ENCODE results near the gene A2ML1. TPM values are rescaled to one million over a fixed set of nuclear protein-coding genes. Genes with fewer than 3 reads are reported as not detected.
"Not testable (repeated sequence)": the region's sequence is repeated elsewhere in the genome, so short reads cannot be mapped to it uniquely, and the experiment has no call there.

Gene A2ML1
- total RNA-seq, 1 donor from 2014 or later: 3.1 TPM

- TF ChIP-seq, protein P1, sequence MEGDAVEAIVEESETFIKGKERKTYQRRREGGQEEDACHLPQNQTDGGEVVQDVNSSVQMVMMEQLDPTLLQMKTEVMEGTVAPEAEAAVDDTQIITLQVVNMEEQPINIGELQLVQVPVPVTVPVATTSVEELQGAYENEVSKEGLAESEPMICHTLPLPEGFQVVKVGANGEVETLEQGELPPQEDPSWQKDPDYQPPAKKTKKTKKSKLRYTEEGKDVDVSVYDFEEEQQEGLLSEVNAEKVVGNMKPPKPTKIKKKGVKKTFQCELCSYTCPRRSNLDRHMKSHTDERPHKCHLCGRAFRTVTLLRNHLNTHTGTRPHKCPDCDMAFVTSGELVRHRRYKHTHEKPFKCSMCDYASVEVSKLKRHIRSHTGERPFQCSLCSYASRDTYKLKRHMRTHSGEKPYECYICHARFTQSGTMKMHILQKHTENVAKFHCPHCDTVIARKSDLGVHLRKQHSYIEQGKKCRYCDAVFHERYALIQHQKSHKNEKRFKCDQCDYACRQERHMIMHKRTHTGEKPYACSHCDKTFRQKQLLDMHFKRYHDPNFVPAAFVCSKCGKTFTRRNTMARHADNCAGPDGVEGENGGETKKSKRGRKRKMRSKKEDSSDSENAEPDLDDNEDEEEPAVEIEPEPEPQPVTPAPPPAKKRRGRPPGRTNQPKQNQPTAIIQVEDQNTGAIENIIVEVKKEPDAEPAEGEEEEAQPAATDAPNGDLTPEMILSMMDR (IDR thresholded peaks at IDR 0.05; ENCODE audit: insufficient read depth, low read length, poor library complexity, severe bottlenecking): peak; percentile 83
- Histone ChIP-seq H3K27me3 (ENCODE audit: control insufficient read depth, insufficient read depth, low read length) (no peaks in the 10 kb centered on the region), H3K36me3 (ENCODE audit: control insufficient read depth, insufficient read depth, low read length) (no peaks in the 10 kb centered on the region), H3K4me3 (ENCODE audit: low read depth, low read length) (peak overlapping the region; percentile 44)
- no peak for DNase-seq (ENCODE audit: low read depth)
Observed at GRCh38 chr12:8890313-8891085, 68.1 kb downstream of the A2ML1 start.

DNA sequence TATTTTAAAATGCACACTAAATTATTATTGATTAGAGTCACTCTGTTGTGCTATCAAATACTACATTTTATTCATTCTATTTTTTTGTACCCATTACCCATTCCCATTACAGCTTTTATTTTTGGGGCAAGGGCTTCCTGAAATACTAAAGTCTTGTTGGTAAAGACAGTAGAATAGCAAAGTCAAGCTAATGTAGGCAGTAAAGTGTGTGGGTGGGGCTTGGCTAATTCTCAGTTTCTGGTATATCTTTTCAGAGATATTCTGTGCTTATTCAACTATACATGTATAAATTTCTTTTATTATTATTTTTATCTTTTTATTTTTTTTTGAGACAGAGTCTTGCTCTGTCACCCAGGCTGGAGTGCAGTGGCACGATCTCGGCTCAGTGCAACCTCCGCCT lies 69.6 kb downstream of the A2ML1 start:
- Histone ChIP-seq H3K36me3 (ENCODE audit: control insufficient read depth, insufficient read depth, low read length) (no peaks in the 10 kb centered on the region), H3K27me3 (ENCODE audit: control insufficient read depth, insufficient read depth, low read length) (no peaks in the 10 kb centered on the region), H3K4me3 (ENCODE audit: low read depth, low read length) (no peak overlapping the region)
- TF ChIP-seq, protein P1 (IDR thresholded peaks at IDR 0.05; ENCODE audit: insufficient read depth, low read length, poor library complexity, severe bottlenecking): no peak
- DNase-seq (ENCODE audit: low read depth): no peak

DNA sequence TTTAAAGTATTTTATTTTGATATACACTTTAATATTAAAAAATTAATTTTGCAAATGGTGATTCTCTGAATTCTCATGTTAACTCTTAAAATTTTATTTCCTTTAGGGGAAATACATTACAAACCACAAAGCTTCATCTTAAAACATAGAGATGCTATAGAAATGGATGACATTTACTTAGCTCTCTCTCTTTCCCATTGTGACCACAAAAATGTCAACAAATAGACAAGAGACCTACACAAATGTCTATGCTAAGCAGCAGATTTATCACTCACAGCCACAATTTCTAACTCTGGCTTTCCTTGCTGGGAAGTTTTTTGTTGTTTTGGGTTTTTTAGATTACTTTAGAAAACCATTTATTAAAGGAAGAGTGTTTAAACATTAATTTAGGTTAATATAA lies 72.0 kb downstream of the A2ML1 start:
- TF ChIP-seq, protein P1 (IDR thresholded peaks at IDR 0.05; ENCODE audit: insufficient read depth, low read length, poor library complexity, severe bottlenecking): no peak
- Histone ChIP-seq H3K4me3 (ENCODE audit: low read depth, low read length) (no peak overlapping the region), H3K36me3 (ENCODE audit: control insufficient read depth, insufficient read depth, low read length) (no peaks in the 10 kb centered on the region), H3K27me3 (ENCODE audit: control insufficient read depth, insufficient read depth, low read length) (no peaks in the 10 kb centered on the region)
- no peak for DNase-seq (ENCODE audit: low read depth)

- no peak overlapping the region for H3K4me3 ChIP-seq (ENCODE audit: low read depth, low read length)
- DNase-seq (ENCODE audit: low read depth): no peak
- TF ChIP-seq, protein P1 (IDR thresholded peaks at IDR 0.05; ENCODE audit: insufficient read depth, low read length, poor library complexity, severe bottlenecking): no peak
- H3K36me3 ChIP-seq (ENCODE audit: control insufficient read depth, insufficient read depth, low read length): no peaks in the 10 kb centered on the region
- H3K27me3 ChIP-seq (ENCODE audit: control insufficient read depth, insufficient read depth, low read length): no peaks in the 10 kb centered on the region
Observed at GRCh38 chr12:8894986-8895385, 72.6 kb downstream of the A2ML1 start.

DNA sequence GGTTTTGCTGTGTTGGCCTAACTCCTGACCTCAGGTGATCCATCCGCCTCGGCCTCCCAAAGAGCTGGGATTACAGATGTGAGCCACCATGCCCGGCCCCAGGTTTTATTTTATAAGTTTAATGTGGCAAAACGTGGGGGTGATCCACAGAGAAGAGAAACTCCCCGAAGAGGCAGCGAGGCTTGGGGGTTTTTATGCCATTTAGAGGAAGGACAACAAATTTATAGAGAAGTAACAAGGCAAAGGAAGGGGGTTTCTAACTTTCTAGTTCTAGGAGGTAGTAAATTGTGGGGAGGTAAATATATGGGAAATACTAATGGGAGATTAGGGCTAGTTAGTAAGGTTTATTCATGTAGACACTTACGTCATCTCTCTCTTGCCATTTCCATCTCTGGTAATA lies 74.7 kb downstream of the A2ML1 start:
- DNase-seq (ENCODE audit: low read depth): no peak
- Histone ChIP-seq H3K36me3 (ENCODE audit: control insufficient read depth, insufficient read depth, low read length) (no peaks in the 10 kb centered on the region), H3K4me3 (ENCODE audit: low read depth, low read length) (no peak overlapping the region), H3K27me3 (ENCODE audit: control insufficient read depth, insufficient read depth, low read length) (no peaks in the 10 kb centered on the region)
- TF ChIP-seq, protein P1 (IDR thresholded peaks at IDR 0.05; ENCODE audit: insufficient read depth, low read length, poor library complexity, severe bottlenecking): no peak

GRCh38 chr12:8899830-8900229 lies 77.4 kb downstream of the A2ML1 start:
- no peak for DNase-seq (ENCODE audit: low read depth)
- TF ChIP-seq, protein P1 (IDR thresholded peaks at IDR 0.05; ENCODE audit: insufficient read depth, low read length, poor library complexity, severe bottlenecking): no peak
- Histone ChIP-seq H3K27me3 (ENCODE audit: control insufficient read depth, insufficient read depth, low read length) (no peaks in the 10 kb centered on the region), H3K4me3 (ENCODE audit: low read depth, low read length) (no peak overlapping the region), H3K36me3 (ENCODE audit: control insufficient read depth, insufficient read depth, low read length) (no peaks in the 10 kb centered on the region)

GRCh38 chr12:8902703-8903102 lies 80.3 kb downstream of the A2ML1 start:
- not testable (repeated sequence) for H3K36me3 ChIP-seq (ENCODE audit: control insufficient read depth, insufficient read depth, low read length); H3K4me3 ChIP-seq (ENCODE audit: low read depth, low read length); DNase-seq (ENCODE audit: low read depth); H3K27me3 ChIP-seq (ENCODE audit: control insufficient read depth, insufficient read depth, low read length)

All from kidney epithelial cell (primary cell).